HCT116 (cell line): ENCODE data around the gene NDUFV3. TPM values are rescaled to one million over a fixed set of nuclear protein-coding genes. Genes with fewer than 3 reads are reported as not detected.

ENCODE experiments used
- ATAC-seq: fragments of 200-7000 bp; cut with Tn5 transposase; 2 replicates; pipeline ENCODE4 v1.9.1; 2020; ENCODE audit warnings: mild to moderate bottlenecking, moderate library complexity
- BruUV-seq: library from RNA; stranded (reverse); fragments of 400-500 nt; replicated peaks from 2 replicates; lab custom pipeline; 2021; lab: Mats Ljungman, UMichigan
- CTCF ChIA-PET: fragments of 300-600 bp; sonication (Branson Sonifier 250); formaldehyde crosslinking; loops from one replicate; lab custom pipeline; 2021; ENCODE audit warnings: antibody characterized with exemption; lab: Charles Lee
- POLR2A ChIA-PET: fragments of 300-600, 350-600 bp; sonication (Branson Sonifier 250); formaldehyde crosslinking; loops from one replicate; lab custom pipeline; 2021; ENCODE audit warnings: antibody characterized with exemption; lab: Charles Lee
- RAD21 ChIA-PET, 2 experiments: fragments of 300-600 bp; sonication (Branson Sonifier 250); formaldehyde crosslinking; loops; one replicate each; lab custom pipeline; 2023; ENCODE audit warnings: low total read pairs in 2 of 2; ENCODE audit not compliant: uncharacterized antibody in 2 of 2, unreplicated experiment in 2 of 2, low non-redundant PET in 1 of 2; lab: Charles Lee
- DNase-seq: peaks from one replicate; pipeline ENCODE4 v3.0.0-alpha.2; 2010; ENCODE audit warnings: low read depth, low spot score
- H2AFZ ChIP-seq: fragments of 200-600 bp; shearing (Covaris generic), sonication (generic); 2 replicates; pipeline ENCODE4 v1.6.1; 2017; ENCODE audit warnings: low read depth, mixed run types, mixed read lengths, antibody characterized with exemption, low read length; ENCODE audit not compliant: poor library complexity, severe bottlenecking
- H3K27ac ChIP-seq: 2 replicates; pipeline ENCODE4 v1.5.1; 2012; ENCODE audit warnings: low read depth, low read length
- H3K27me3 ChIP-seq: fragments of 200-600 bp; sonication (generic); 2 replicates; pipeline ENCODE4 v1.6.1; 2016; ENCODE audit warnings: mixed run types, low read length, mixed read lengths; ENCODE audit not compliant: insufficient read depth
- H3K36me3 ChIP-seq, 2 experiments: fragments of 200-500 bp in 1 of 2; fragments of 200-600 bp in 1 of 2; sonication (Bioruptor generic) in 1 of 2; sonication (generic) in 1 of 2; 2 replicates each; pipeline versions ENCODE4 v1.5.1 to v1.6.1; 2014 to 2016; ENCODE audit warnings: low read length in 2 of 2, inconsistent platforms in 1 of 2, mixed read lengths in 1 of 2, mixed run types in 1 of 2; ENCODE audit not compliant: insufficient read depth in 2 of 2, control insufficient read depth in 1 of 2
- H3K4me1 ChIP-seq, 2 experiments: fragments of 200-600 bp in 1 of 2; sonication (generic) in 1 of 2; 2 replicates each; pipeline versions ENCODE4 v1.5.1 to v1.6.1; 2012 to 2017; ENCODE audit warnings: low read length in 2 of 2, inconsistent platforms in 1 of 2, mild to moderate bottlenecking in 1 of 2, mixed read lengths in 1 of 2, mixed run types in 1 of 2, moderate library complexity in 1 of 2; ENCODE audit not compliant: insufficient read depth in 2 of 2, control insufficient read depth in 1 of 2
- H3K4me2 ChIP-seq: fragments of 200-600 bp; sonication (generic); 2 replicates; pipeline ENCODE4 v1.6.1; 2017; ENCODE audit warnings: mixed run types, low read length, mixed read lengths
- H3K4me3 ChIP-seq, 2 experiments: fragments of 200-600 bp in 1 of 2; sonication (generic) in 1 of 2; replicated peaks in 1 of 2; 2 replicates each; pipeline ENCODE4 v1.5.1; 2011 to 2016; ENCODE audit warnings: low read length in 2 of 2, control low read depth in 1 of 2, low read depth in 1 of 2, mild to moderate bottlenecking in 1 of 2, mixed read lengths in 1 of 2, mixed run types in 1 of 2
- H3K79me2 ChIP-seq: fragments of 200-600 bp; sonication (generic); 2 replicates; pipeline ENCODE4 v1.6.1; 2017; ENCODE audit warnings: mild to moderate bottlenecking, mixed run types, low read length, moderate library complexity, mixed read lengths; ENCODE audit not compliant: insufficient read depth
- H3K9ac ChIP-seq: fragments of 200-600 bp; sonication (generic); 2 replicates; pipeline ENCODE4 v1.6.1; 2016; ENCODE audit warnings: low read length, mixed read lengths
- H3K9me2 ChIP-seq: fragments of 200-600 bp; sonication (generic), shearing (Covaris generic); 2 replicates; pipeline ENCODE4 v1.6.1; 2017; ENCODE audit warnings: mixed run types, mild to moderate bottlenecking, moderate library complexity; ENCODE audit not compliant: insufficient read depth
- H3K9me3 ChIP-seq, 2 experiments: fragments of 200-500 bp in 1 of 2; fragments of 200-600 bp in 1 of 2; sonication (Bioruptor generic) in 1 of 2; sonication (generic) in 1 of 2; 2 replicates each; pipeline ENCODE4 v1.6.1; 2014 to 2017; ENCODE audit warnings: low read length in 2 of 2, mixed read lengths in 2 of 2, inconsistent platforms in 1 of 2, low read depth in 1 of 2, mild to moderate bottlenecking in 1 of 2, mixed run types in 1 of 2, moderate library complexity in 1 of 2; ENCODE audit not compliant: control insufficient read depth in 1 of 2, insufficient read depth in 1 of 2
- H4K20me1 ChIP-seq: fragments of 200-600 bp; sonication (generic), shearing (Covaris generic); 2 replicates; pipeline ENCODE4 v1.6.1; 2017; ENCODE audit warnings: mixed run types, mild to moderate bottlenecking, moderate library complexity; ENCODE audit not compliant: insufficient read depth
- EGR1 ChIP-seq: IDR thresholded peaks from 2 replicates; pipeline ENCODE4 v1.6.1; 2012; ENCODE audit warnings: low read depth
- EZH2 ChIP-seq: fragments of 200-600 bp; sonication (generic); IDR thresholded peaks from 2 replicates; pipeline ENCODE4 v1.6.1; 2017; ENCODE audit warnings: antibody characterized with exemption, mixed run types
- FOSL1 ChIP-seq: IDR thresholded peaks from 2 replicates; pipeline ENCODE4 v1.6.1; 2012; ENCODE audit warnings: low read depth
- POLR2AphosphoS5 ChIP-seq: IDR thresholded peaks from 2 replicates; pipeline ENCODE4 v1.6.1; 2011; ENCODE audit warnings: mild to moderate bottlenecking, low read depth, low read length, moderate library complexity
- RAD21 ChIP-seq: IDR thresholded peaks from 2 replicates; pipeline ENCODE4 v1.6.1; 2012; ENCODE audit warnings: low read depth, mild to moderate bottlenecking
- intact Hi-C: fragments of 100-400 bp; cut with micrococcal nuclease; formaldehyde crosslinking; loops from 2 replicates; pipeline ENCODE4 v1.10.0; 2022
- total RNA-seq: library from RNA; stranded (reverse); gene quantifications from one replicate; pipeline ENCODE4 v1.2.1, GENCODE V29; 2021; ENCODE audit not compliant: unreplicated experiment
- TF ChIP-seq, protein P1 (sequence below): IDR thresholded peaks from 2 replicates; pipeline ENCODE4 v1.6.1; 2012
- TF ChIP-seq, protein P2 (sequence below): IDR thresholded peaks from 2 replicates; pipeline ENCODE4 v1.6.1; 2012; ENCODE audit warnings: low read depth
- TF ChIP-seq, protein P3 (sequence below), 3 experiments: fragments of 200-600 bp in 1 of 3; sonication (generic) in 1 of 3; IDR thresholded peaks in 2 of 3; conservative IDR thresholded peaks in 1 of 3; 2 replicates each; pipeline ENCODE4 v1.5.1; 2012 to 2017; ENCODE audit warnings: low read depth in 2 of 3, low read length in 2 of 3, antibody characterized with exemption in 1 of 3, borderline replicate concordance in 1 of 3, control low read depth in 1 of 3, mild to moderate bottlenecking in 1 of 3, mixed read lengths in 1 of 3, mixed run types in 1 of 3, moderate library complexity in 1 of 3; ENCODE audit not compliant: insufficient read depth in 1 of 3

Gene NDUFV3
- total RNA-seq, 1 experiment from 2014 or later, result 35.2 TPM

DNA sequence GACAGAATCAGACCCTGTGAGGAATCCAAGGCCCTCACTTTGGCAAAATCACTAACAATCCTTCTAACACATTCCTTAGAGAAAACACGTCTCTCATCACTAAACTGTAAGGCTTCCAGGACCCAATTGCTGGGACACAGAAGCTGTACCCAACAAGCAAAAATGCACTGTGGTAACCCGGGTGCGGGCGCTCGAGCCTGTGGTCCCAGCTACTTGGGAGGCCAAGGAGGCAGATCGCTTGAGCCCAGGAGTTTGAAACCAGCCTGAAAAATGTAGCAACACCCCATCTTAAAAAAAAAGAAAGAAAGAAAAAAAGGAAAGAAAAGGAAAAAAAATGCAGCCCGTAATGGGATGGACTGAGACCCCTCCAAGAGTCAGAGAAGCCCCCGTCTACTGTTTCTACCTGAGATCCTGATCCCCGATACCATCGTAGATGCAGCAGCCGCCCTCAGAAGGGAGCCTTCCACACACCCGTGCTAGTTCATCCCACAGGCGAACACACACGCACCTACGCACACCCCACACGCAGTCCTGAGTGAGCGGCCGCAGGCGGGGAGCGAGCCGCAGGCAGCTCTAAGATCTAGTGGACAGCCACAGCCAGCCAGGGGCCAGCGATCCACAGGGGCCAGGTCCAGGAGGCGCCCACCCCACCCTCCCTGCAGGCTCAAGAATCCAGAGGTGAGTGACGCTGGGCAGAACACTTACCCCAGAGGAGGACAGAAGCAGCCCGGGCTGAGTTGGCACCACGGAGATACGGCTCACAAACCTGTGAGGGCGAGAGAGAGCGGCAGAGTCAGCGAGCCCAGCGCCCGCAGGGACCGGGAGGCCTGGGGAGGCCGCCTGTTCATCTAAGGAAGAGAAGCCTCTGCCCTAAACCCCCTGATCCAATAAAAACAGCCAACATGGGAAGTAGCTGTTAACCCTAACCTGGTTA lies 33.9 kb upstream of the NDUFV3 start:
- Histone ChIP-seq H3K79me2 (peaks cover 99% of the 10 kb centered on the region), H3K4me3 (no peak overlapping the region), H3K36me3 (peaks cover 50 to 72% of the 10 kb centered on the region in 2 experiments), H3K4me1 (no peaks in the 10 kb centered on the region), H3K27ac (no peak overlapping the region), H2AFZ (no peak overlapping the region), H3K9ac (no peak overlapping the region), H4K20me1 (no peaks in the 10 kb centered on the region; the same call in 1 of the 2 replicates), H3K9me3 (no peaks in the 10 kb centered on the region), H3K4me2 (no peak overlapping the region), H3K27me3 (no peaks in the 10 kb centered on the region), H3K9me2 (no peaks in the 10 kb centered on the region)
- no peak for ATAC-seq
- intact Hi-C loops, result no loop called here
- TF ChIP-seq, protein P1, sequence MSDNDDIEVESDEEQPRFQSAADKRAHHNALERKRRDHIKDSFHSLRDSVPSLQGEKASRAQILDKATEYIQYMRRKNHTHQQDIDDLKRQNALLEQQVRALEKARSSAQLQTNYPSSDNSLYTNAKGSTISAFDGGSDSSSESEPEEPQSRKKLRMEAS, result no peak
- TF ChIP-seq POLR2AphosphoS5 (no peak), EGR1 (no peak), FOSL1 (no peak), EZH2 (no peak), RAD21 (no peak)
- TF ChIP-seq, protein P2, sequence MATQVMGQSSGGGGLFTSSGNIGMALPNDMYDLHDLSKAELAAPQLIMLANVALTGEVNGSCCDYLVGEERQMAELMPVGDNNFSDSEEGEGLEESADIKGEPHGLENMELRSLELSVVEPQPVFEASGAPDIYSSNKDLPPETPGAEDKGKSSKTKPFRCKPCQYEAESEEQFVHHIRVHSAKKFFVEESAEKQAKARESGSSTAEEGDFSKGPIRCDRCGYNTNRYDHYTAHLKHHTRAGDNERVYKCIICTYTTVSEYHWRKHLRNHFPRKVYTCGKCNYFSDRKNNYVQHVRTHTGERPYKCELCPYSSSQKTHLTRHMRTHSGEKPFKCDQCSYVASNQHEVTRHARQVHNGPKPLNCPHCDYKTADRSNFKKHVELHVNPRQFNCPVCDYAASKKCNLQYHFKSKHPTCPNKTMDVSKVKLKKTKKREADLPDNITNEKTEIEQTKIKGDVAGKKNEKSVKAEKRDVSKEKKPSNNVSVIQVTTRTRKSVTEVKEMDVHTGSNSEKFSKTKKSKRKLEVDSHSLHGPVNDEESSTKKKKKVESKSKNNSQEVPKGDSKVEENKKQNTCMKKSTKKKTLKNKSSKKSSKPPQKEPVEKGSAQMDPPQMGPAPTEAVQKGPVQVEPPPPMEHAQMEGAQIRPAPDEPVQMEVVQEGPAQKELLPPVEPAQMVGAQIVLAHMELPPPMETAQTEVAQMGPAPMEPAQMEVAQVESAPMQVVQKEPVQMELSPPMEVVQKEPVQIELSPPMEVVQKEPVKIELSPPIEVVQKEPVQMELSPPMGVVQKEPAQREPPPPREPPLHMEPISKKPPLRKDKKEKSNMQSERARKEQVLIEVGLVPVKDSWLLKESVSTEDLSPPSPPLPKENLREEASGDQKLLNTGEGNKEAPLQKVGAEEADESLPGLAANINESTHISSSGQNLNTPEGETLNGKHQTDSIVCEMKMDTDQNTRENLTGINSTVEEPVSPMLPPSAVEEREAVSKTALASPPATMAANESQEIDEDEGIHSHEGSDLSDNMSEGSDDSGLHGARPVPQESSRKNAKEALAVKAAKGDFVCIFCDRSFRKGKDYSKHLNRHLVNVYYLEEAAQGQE, result no peak
- TF ChIP-seq, protein P3, sequence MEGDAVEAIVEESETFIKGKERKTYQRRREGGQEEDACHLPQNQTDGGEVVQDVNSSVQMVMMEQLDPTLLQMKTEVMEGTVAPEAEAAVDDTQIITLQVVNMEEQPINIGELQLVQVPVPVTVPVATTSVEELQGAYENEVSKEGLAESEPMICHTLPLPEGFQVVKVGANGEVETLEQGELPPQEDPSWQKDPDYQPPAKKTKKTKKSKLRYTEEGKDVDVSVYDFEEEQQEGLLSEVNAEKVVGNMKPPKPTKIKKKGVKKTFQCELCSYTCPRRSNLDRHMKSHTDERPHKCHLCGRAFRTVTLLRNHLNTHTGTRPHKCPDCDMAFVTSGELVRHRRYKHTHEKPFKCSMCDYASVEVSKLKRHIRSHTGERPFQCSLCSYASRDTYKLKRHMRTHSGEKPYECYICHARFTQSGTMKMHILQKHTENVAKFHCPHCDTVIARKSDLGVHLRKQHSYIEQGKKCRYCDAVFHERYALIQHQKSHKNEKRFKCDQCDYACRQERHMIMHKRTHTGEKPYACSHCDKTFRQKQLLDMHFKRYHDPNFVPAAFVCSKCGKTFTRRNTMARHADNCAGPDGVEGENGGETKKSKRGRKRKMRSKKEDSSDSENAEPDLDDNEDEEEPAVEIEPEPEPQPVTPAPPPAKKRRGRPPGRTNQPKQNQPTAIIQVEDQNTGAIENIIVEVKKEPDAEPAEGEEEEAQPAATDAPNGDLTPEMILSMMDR (IDR thresholded peaks at IDR 0.05 in 2 of 3, conservative IDR thresholded peaks at IDR 0.05 in 1 of 3; ENCODE audit: borderline replicate concordance in 1 of 3, insufficient read depth in 1 of 3, low read depth in 2 of 3, low read length in 2 of 3), result no peak
- POLR2A ChIA-PET, result no interaction called here
- no TSS peak for BruUV-seq
- RAD21 ChIA-PET, result no interaction called here
- no peak for DNase-seq
- CTCF ChIA-PET, result no interaction called here
